Hepatic stellate cell (primary cell): Measurements from ENCODE around the gene SMURF1.

Experiments used
- DNase-seq: peaks from one replicate; pipeline ENCODE4 v3.0.0; 2011; ENCODE audit warnings: low spot score

The SMURF1 gene

GRCh38 chr7:99029466-99030435, 114.2 kb downstream of the SMURF1 start:
- no peak for DNase-seq

GRCh38 chr7:99028261-99028973, 115.5 kb downstream of the SMURF1 start:
- no peak for DNase-seq

GRCh38 chr7:99027841-99028240, 116.1 kb downstream of the SMURF1 start:
- DNase-seq: no peak

- no peak for DNase-seq
Measured at GRCh38 chr7:99027241-99027640, 116.7 kb downstream of the SMURF1 start.

GRCh38 chr7:99024066-99024465, 119.8 kb downstream of the SMURF1 start:
- DNase-seq: no peak

DNA sequence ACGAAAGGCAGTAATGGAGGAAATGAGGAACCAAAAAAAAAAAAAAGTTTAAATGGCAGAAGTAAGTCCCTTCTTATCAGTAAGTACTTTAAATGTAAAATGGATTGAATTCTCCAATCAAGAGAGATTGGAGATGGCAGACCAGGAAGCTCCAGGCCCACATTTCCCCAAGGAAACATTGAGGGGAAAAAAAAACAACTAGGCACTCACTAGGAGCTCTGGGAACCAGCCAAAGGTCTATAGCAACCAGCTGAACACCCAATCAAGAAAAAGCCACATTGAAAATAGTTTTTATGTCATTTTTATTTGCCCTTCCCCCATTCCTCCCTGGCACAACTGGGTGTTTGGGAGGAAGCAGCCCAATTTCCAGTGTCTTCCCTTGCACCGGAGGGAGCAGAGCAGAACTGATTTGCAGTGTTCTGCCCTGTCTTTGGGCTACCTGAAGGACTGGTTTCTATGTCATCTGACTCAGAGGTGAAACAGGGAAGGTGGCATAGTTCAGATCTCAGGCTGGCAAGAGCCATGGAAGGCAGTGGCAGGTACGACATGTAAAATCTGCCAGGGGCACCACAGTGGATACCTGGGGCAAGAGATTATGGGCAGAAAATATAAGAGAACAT, 121.9 kb downstream of the SMURF1 start:
- no peak for DNase-seq

DNA sequence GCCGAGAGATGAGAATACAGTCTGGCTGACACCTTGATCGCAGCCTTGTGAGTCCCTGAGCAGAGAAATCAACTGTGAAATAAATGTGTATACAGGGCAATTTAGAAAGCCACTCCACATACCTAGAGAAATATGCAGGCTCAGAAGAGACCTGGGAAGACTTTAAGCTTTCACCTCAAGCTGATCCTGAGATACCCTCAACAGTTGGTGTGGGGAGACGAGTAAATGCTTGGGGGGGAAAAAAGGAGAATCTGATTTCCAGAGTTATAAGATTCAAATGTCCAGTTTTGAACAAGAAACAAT, 123.5 kb downstream of the SMURF1 start:
- no peak for DNase-seq

DNA sequence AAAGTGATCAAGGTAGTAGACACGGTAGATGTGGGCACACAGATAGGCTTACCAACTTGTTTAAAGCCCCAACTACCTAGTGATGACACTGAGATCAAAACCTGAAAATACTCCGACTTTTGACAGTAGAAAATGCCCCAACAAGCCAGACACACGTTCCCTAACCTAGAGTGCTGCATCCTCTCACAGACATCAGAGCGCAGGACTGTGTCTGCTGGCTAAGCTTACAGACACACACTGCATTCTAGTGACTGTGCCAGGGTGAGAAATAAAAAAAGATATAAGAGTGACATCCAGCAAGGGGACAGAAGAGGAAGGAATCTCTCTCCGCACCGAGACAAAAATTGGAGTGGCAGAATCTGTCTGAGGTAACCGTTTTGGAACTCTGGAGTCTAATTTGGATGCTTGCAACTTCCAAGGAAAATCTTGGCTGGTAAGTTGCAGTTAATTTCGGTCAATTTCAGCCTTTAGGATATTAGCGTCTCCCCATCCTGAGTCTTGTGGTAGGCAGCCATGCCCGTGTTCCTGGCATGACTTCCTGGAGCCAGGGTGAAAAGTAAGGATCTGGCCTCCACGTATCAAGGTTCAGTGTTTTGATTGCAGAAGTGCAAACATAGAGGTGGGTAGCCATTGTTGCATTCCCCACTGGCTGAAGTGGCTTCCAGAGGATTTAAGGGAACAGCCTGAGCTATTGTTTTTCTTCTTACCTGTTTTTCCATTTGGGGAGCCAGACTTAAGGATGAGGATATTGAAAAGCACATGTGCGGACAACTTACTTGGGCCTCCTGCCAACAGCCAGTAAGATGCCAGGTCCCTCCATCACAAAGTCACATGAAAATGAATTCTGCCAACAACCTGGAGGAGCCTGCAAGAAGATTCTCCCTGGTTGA, 124.1 kb downstream of the SMURF1 start:
- DNase-seq: no peak

DNA sequence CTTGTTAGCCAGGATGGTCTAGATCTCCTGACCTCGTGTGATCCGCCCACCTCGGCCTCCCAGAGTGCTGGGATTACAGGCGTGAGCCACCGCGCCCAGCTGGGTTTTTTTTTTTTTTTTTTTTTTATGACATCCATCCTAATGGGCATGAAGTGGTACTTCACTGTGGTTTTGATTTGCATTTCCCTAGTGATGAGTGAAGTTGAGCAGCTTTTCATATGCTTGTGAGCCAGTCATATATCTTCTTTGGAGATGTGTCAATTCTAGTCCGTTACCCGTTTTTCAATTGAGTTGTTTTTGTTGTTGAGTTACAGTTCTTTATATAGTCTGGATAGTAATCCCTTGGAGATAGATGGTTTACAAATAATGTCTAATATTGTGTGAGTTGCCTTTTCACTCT, 127.7 kb downstream of the SMURF1 start:
- no peak for DNase-seq

DNA sequence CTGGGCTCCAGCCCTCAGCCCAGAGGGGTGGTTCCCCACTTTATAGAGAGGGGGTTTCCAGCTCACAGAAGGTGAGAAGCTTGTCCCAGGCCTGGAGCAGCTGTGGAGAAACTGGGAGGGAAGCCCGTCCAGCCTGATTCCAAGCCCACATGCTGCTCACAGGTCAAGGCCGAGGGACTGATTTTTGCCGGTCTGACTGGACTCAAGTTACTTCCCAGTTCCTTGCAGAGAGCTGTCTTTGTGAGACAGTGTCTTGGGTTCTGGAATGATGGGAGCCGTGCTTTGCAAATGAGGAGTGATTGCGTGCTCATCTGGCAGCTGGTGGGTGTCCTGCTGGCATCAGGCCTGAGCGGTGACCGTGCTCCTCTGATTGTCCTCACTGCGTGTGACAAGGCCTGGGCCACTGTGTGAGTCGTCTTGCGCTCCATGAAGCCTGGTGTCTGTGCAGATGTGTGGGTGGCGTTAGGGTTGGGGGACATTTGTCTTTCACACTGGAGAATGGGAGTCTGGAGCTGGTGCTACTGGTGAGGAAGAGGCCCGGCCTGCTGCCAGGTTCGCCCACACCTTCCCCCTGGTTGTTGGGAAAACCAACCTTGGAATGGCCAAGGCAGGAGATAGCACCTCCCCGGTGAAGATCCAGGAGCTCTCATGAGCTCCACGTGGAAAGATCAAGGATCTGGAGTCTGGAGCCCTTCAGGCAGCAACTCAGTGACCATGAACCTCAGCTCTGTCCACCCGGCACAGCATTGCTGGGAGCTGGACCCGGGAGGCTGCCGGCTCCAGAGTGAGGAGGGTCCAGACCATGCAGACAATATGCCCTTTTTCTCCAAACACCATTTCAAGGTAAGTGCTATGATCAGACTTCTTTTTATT, 129.6 kb downstream of the SMURF1 start:
- no peak for DNase-seq

GRCh38 chr7:99013266-99014112, 130.4 kb downstream of the SMURF1 start:
- DNase-seq: no peak

- DNase-seq: no peak
Measured at GRCh38 chr7:99012722-99013121, 131.2 kb downstream of the SMURF1 start.

DNA sequence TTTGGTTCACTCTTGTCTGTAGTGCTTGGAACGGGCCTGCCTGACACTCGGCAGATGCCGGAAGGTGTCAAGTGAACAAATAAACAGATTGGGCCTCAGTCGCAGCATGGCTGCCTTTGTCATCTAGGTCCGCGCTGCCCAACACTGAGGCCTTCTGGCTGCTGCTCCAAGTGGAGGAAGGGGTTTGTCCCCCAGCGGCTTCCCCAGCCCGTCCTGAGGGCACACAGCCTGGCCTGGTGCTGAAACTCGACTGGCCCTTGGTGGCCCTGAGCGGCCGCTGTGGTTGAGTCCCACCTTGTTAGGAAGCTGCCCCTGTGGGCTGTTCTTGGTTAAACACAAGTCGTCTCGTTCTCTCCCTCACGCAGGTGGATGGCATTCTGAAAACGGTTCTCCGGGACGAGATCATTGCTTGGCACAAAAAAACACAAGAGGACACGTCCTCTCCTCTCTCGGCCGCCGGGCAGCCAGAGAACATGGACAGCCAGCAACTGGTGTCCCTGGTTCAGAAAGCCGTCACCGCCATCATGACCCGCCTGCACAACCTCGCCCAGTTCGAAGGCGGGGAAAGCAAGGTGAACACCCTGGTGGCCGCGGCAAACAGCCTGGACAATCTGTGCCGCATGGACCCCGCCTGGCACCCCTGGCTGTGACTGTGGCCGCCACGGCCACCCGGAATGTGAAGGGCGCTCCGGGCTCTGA, 132.1 kb downstream of the SMURF1 start:
- no peak for DNase-seq

- no peak for DNase-seq
Measured at GRCh38 chr7:99011341-99011705, 132.6 kb downstream of the SMURF1 start.

- DNase-seq: no peak
Measured at GRCh38 chr7:99010281-99010680, 133.6 kb downstream of the SMURF1 start.

GRCh38 chr7:99008921-99009530, 134.9 kb downstream of the SMURF1 start:
- no peak for DNase-seq

DNA sequence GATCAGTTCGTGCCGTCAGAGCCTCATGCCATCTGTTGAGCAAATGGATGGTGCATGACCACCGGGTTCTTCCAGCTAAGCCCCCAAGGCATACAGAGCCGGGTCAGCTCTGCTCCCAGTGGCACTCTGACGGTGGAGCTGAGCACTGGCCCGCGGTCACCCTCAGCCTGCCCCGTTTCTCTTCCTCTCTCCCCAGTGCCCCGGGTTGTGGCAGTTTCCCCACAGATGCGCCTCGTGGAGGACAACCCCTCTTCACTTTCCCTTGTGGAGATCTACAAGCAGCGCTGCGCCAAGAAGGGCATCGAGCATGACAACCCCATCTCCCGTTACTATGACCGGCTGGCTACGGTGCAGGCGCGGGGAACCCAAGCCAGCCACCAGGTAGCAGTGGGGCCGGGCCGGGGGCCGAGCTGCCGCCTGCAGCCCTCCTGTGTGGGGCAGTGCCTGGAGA, 135.7 kb downstream of the SMURF1 start:
- no peak for DNase-seq

DNA sequence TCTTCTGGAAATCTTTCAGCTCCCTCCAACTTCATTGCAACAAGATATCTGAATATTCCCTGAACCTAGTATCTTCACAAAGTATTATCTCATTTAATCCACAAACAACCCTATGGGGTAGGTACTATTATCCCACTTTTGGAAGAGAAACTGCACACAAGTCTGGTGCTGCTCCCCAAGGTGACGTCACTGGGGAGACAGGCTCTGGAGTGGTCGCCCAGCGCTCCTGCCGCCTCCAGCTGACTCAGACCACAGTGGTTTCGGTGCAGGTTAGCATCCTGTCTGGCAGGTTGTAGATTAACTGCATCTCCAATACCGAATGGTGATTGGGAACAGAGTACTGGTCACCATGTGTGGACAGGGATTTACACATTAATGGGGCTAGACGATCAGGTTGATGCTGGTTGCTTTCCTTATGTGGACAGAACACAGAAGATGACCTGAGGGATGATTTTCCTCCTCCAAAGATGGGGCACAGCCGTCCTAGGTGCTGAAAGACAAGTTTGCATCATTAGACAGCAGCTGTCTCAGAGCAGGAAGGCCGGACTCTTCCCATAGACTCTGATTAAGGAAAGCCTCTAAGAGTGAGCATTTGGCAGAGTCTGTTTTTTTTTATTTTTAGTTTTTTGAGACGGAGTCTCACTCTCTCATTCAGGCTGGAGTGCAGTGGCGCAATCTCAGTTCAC, 137.0 kb downstream of the SMURF1 start:
- DNase-seq: no peak
